ENCODE measurements around the gene PARD3B. TPM values are rescaled to one million over a fixed set of nuclear protein-coding genes. Genes with fewer than 3 reads are reported as not detected.

The PARD3B gene
- total and polyA plus RNA-seq, 2 of the 8 experiments (the other 6 are each of a cell fraction or from before 2014, with no cell fraction given): 1.2 to 5.7 TPM

DNA sequence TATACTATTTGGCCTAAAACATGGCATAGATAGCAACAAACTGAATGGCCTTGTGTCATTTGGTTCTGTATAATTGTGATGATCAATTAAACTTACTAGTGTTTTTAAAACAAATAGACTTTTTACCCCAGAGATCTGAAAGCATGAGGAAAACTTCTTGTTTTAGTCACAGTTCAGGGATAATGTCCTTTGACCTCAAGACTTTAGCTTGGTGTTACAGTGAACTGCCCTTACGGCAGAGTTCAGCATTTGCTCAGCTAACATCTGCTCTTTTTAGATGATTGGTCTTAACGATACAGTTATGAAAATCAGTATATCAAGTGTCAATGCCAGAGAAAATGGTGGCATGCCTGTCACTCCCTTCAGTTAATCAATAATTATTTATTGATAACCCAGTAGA lies 429.2 kb downstream of the PARD3B start (continued):
- TF ChIP-seq, protein P1, sequence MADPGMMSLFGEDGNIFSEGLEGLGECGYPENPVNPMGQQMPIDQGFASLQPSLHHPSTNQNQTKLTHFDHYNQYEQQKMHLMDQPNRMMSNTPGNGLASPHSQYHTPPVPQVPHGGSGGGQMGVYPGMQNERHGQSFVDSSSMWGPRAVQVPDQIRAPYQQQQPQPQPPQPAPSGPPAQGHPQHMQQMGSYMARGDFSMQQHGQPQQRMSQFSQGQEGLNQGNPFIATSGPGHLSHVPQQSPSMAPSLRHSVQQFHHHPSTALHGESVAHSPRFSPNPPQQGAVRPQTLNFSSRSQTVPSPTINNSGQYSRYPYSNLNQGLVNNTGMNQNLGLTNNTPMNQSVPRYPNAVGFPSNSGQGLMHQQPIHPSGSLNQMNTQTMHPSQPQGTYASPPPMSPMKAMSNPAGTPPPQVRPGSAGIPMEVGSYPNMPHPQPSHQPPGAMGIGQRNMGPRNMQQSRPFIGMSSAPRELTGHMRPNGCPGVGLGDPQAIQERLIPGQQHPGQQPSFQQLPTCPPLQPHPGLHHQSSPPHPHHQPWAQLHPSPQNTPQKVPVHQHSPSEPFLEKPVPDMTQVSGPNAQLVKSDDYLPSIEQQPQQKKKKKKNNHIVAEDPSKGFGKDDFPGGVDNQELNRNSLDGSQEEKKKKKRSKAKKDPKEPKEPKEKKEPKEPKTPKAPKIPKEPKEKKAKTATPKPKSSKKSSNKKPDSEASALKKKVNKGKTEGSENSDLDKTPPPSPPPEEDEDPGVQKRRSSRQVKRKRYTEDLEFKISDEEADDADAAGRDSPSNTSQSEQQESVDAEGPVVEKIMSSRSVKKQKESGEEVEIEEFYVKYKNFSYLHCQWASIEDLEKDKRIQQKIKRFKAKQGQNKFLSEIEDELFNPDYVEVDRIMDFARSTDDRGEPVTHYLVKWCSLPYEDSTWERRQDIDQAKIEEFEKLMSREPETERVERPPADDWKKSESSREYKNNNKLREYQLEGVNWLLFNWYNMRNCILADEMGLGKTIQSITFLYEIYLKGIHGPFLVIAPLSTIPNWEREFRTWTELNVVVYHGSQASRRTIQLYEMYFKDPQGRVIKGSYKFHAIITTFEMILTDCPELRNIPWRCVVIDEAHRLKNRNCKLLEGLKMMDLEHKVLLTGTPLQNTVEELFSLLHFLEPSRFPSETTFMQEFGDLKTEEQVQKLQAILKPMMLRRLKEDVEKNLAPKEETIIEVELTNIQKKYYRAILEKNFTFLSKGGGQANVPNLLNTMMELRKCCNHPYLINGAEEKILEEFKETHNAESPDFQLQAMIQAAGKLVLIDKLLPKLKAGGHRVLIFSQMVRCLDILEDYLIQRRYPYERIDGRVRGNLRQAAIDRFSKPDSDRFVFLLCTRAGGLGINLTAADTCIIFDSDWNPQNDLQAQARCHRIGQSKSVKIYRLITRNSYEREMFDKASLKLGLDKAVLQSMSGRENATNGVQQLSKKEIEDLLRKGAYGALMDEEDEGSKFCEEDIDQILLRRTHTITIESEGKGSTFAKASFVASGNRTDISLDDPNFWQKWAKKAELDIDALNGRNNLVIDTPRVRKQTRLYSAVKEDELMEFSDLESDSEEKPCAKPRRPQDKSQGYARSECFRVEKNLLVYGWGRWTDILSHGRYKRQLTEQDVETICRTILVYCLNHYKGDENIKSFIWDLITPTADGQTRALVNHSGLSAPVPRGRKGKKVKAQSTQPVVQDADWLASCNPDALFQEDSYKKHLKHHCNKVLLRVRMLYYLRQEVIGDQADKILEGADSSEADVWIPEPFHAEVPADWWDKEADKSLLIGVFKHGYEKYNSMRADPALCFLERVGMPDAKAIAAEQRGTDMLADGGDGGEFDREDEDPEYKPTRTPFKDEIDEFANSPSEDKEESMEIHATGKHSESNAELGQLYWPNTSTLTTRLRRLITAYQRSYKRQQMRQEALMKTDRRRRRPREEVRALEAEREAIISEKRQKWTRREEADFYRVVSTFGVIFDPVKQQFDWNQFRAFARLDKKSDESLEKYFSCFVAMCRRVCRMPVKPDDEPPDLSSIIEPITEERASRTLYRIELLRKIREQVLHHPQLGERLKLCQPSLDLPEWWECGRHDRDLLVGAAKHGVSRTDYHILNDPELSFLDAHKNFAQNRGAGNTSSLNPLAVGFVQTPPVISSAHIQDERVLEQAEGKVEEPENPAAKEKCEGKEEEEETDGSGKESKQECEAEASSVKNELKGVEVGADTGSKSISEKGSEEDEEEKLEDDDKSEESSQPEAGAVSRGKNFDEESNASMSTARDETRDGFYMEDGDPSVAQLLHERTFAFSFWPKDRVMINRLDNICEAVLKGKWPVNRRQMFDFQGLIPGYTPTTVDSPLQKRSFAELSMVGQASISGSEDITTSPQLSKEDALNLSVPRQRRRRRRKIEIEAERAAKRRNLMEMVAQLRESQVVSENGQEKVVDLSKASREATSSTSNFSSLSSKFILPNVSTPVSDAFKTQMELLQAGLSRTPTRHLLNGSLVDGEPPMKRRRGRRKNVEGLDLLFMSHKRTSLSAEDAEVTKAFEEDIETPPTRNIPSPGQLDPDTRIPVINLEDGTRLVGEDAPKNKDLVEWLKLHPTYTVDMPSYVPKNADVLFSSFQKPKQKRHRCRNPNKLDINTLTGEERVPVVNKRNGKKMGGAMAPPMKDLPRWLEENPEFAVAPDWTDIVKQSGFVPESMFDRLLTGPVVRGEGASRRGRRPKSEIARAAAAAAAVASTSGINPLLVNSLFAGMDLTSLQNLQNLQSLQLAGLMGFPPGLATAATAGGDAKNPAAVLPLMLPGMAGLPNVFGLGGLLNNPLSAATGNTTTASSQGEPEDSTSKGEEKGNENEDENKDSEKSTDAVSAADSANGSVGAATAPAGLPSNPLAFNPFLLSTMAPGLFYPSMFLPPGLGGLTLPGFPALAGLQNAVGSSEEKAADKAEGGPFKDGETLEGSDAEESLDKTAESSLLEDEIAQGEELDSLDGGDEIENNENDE (IDR thresholded peaks at IDR 0.05; ENCODE audit: insufficient replicate concordance, low read length): no peak
- TF ChIP-seq SIRT6 (IDR thresholded peaks at IDR 0.05; ENCODE audit: low read length) (no peak), RBBP5 (IDR thresholded peaks at IDR 0.05; ENCODE audit: borderline replicate concordance, low read depth, low read length) (no peak), TEAD4 (IDR thresholded peaks at IDR 0.05; ENCODE audit: low read depth, low read length) (no peak), RAD21 (IDR thresholded peaks at IDR 0.05 in 1 of 2, conservative IDR thresholded peaks at IDR 0.05 in 1 of 2; ENCODE audit: low read depth in 2 of 2, low read length in 2 of 2) (no peak), TBP (IDR thresholded peaks at IDR 0.05; ENCODE audit: low read depth, low read length) (no peak), HDAC6 (IDR thresholded peaks at IDR 0.05; ENCODE audit: low read depth, low read length) (no peak), CBX5 (IDR thresholded peaks at IDR 0.05; ENCODE audit: low read depth, low read length) (no peak), SP4 (IDR thresholded peaks at IDR 0.05; ENCODE audit: low read length) (no peak)

All from H1 (cell line).